HepG2 (cell line): ENCODE results near the gene ABHD15. TPM values are rescaled to one million over a fixed set of nuclear protein-coding genes. Genes with fewer than 3 reads are reported as not detected.

Source experiments
- KLF16 ChIP-seq, 2 experiments: sonication (generic) in 1 of 2; formaldehyde crosslinking in 1 of 2; IDR thresholded peaks; 2 replicates each; pipeline versions ENCODE4 v1.6.1 to v1.8.0; 2016 to 2023; ENCODE audit warnings: missing genetic modification reagents in 2 of 2, missing compliant biosample characterization in 1 of 2
- MXI1 ChIP-seq: IDR thresholded peaks from 3 replicates; pipeline ENCODE4 v1.6.1; 2012; ENCODE audit warnings: low read depth, low read length, inconsistent platforms, borderline replicate concordance
- NFE2 ChIP-seq: sonication (generic); formaldehyde crosslinking; IDR thresholded peaks from 2 replicates; pipeline ENCODE4 v1.4.0; 2020; ENCODE audit warnings: missing genetic modification reagents
- SRSF4 ChIP-seq: fragments of 200-400 bp; formaldehyde crosslinking; IDR thresholded peaks from one replicate; pipeline ENCODE4 v1.6.1; 2018; ENCODE audit warnings: mild to moderate bottlenecking, low read depth, low read length, moderate library complexity; ENCODE audit not compliant: poor library complexity, severe bottlenecking
- ZBTB20 ChIP-seq: sonication (generic); formaldehyde crosslinking; IDR thresholded peaks from 2 replicates; pipeline ENCODE4 v1.8.1; 2023; ENCODE audit warnings: missing genetic modification reagents, low read depth, mild to moderate bottlenecking, borderline replicate concordance
- ZEB1 ChIP-seq: IDR thresholded peaks from 2 replicates; pipeline ENCODE4 v1.6.1; 2012; ENCODE audit warnings: mild to moderate bottlenecking, low read depth, inconsistent platforms; ENCODE audit not compliant: insufficient replicate concordance
- ZNF30 ChIP-seq: sonication (generic); formaldehyde crosslinking; IDR thresholded peaks from 2 replicates; pipeline ENCODE4 v1.5.0; 2020; ENCODE audit warnings: mild to moderate bottlenecking, missing genetic modification reagents
- ZNF510 ChIP-seq: sonication (generic); formaldehyde crosslinking; IDR thresholded peaks from 2 replicates; pipeline ENCODE4 v1.4.0; 2020; ENCODE audit warnings: low read depth, mild to moderate bottlenecking, missing genetic modification reagents
- ZNF598 ChIP-seq: sonication (generic); formaldehyde crosslinking; IDR thresholded peaks from 2 replicates; pipeline ENCODE4 v1.5.1; 2020; ENCODE audit warnings: mild to moderate bottlenecking, missing genetic modification reagents, borderline replicate concordance
- polyA plus RNA-seq, 8 experiments: library from polyadenylated mRNA; depleted of rRNA in 3 of 8; stranded (reverse) in 7 of 8; unstranded in 1 of 8; fragments of >200 nt; fragmentation: Illumina TruSeq in 4 of 8; extraction: Trizol in 4 of 8; gene quantifications; 2 replicates each; pipeline versions ENCODE4 v1.2.1 to v1.2.3, GENCODE V29; 2011 to 2016; ENCODE audit warnings: low read depth in 4 of 8, missing spikeins in 1 of 8, mixed read lengths in 1 of 8; ENCODE audit not compliant: insufficient read depth in 1 of 8
- total RNA-seq, 5 experiments: library from RNA; depleted of rRNA; stranded (reverse); fragments of >200 nt; fragmentation: Illumina TruSeq; extraction: Trizol; gene quantifications; 2 replicates each; pipeline ENCODE4 v1.2.3, GENCODE V29; 2016; ENCODE audit warnings: low read depth in 1 of 5
- TF ChIP-seq, protein P1 (sequence below): sonication (generic); formaldehyde crosslinking; IDR thresholded peaks from 2 replicates; pipeline ENCODE4 v1.4.0; 2020; ENCODE audit warnings: mild to moderate bottlenecking, missing genetic modification reagents
- TF ChIP-seq, protein P2 (sequence below): sonication (generic); formaldehyde crosslinking; IDR thresholded peaks from 2 replicates; pipeline ENCODE4 v1.5.1; 2020; ENCODE audit warnings: mild to moderate bottlenecking, missing genetic modification reagents
- TF ChIP-seq, protein P3 (sequence below): conservative IDR thresholded peaks from 2 replicates; pipeline ENCODE4 v1.6.1; 2018; ENCODE audit warnings: missing genetic modification reagents
- TF ChIP-seq, protein P4 (sequence below): sonication (generic); formaldehyde crosslinking; IDR thresholded peaks from 2 replicates; pipeline ENCODE4 v1.9.0; 2021; ENCODE audit warnings: missing genetic modification reagents, mild to moderate bottlenecking, borderline replicate concordance

Gene ABHD15
- total and polyA plus RNA-seq, 2 of the 13 experiments (the other 11 are each of a cell fraction or from before 2014, with no cell fraction given): 2.4 to 7.7 TPM

DNA sequence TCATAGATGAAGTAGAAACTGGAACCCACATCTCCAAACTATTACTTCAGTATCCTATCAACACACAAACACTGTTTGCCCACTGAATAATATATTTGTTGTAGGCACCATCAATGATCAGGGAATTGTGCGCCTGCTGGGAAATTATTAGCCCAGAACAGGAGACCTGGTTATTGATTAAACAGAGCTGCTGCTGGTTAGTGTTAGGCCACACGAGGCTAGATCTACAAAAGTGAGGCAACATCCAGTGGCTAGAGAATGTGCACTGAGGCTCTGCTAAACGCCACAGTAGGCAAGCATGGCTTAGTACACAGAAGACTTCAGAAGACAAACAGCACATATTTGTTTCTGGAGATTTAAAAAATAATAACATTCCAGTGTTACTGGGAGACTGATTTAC lies 11.0 kb downstream of the ABHD15 start (continued):
- TF ChIP-seq, protein P1, sequence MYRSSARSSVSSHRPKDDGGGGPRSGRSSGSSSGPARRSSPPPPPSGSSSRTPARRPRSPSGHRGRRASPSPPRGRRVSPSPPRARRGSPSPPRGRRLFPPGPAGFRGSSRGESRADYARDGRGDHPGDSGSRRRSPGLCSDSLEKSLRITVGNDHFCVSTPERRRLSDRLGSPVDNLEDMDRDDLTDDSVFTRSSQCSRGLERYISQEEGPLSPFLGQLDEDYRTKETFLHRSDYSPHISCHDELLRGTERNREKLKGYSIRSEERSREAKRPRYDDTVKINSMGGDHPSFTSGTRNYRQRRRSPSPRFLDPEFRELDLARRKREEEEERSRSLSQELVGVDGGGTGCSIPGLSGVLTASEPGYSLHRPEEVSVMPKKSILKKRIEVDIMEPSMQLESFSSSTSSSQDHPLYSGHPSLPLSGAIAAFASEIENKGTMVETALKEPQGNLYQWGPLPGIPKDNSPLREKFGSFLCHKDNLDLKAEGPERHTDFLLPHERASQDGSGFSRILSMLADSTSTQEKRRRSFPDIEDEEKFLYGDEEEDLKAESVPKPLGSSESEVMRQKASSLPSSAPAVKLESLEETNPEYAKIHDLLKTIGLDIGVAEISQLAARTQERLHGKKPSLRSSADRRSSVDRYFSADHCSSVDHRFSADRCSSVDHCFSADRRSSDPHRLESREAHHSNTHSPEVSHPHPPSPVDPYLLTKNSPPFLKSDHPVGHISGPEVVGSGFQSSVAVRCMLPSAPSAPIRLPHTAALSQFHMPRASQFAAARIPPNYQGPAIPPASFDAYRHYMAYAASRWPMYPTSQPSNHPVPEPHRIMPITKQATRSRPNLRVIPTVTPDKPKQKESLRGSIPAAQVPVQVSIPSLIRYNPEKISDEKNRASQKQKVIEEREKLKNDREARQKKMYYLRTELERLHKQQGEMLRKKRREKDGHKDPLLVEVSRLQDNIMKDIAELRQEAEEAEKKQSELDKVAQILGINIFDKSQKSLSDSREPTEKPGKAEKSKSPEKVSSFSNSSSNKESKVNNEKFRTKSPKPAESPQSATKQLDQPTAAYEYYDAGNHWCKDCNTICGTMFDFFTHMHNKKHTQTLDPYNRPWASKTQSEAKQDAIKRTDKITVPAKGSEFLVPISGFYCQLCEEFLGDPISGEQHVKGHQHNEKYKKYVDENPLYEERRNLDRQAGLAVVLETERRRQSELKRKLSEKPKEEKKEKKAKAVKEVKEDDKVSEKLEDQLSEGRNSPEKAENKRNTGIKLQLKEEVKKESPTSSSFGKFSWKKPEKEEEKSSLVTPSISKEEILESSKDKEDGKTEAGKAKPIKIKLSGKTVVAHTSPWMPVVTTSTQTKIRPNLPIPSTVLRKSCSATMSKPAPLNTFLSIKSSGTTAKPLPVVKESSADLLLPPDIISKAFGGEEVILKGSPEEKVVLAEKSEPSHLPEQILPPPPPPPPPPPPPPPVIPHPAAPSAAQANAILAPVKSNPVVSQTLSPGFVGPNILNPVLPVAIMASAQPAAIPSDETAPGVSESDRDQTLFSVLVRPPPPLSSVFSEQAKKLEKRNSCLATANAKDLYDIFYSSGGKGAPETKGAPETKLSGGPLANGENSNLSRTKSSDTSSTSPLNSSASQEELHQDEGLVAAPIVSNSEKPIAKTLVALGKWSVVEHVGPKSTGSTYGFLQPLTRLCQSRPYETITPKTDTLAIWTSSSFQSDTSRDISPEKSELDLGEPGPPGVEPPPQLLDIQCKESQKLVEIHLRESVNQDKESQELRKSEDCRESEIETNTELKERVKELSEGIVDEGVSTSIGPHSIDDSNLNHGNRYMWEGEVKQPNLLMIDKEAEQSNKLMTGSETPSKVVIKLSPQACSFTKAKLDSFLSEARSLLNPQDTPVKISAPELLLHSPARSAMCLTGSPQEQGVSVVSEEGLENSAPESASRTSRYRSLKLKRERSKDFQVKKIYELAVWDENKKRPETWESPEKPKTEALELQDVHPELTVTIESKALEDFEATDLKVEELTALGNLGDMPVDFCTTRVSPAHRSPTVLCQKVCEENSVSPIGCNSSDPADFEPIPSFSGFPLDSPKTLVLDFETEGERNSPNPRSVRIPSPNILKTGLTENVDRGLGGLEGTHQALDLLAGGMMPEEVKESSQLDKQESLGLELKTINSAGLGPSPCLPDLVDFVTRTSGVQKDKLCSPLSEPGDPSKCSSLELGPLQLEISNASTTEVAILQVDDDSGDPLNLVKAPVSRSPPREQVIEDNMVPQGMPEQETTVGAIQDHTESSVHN: no peak
- TF ChIP-seq KLF16 (CRISPR knock-in tag; IDR thresholded peaks at IDR 0.05): peak in 1 of 2 experiments; percentile 18; a peak in 1 of 4 replicates
- TF ChIP-seq SRSF4: no peak
- peak; percentile 69; the same call in 1 of the 3 replicates for TF ChIP-seq MXI1
- TF ChIP-seq NFE2 (CRISPR knock-in tag): no peak
- TF ChIP-seq ZNF30 (CRISPR knock-in tag): no peak
- TF ChIP-seq ZNF510 (CRISPR knock-in tag): no peak
- no peak for TF ChIP-seq ZBTB20 (CRISPR knock-in tag)
- TF ChIP-seq, protein P2, sequence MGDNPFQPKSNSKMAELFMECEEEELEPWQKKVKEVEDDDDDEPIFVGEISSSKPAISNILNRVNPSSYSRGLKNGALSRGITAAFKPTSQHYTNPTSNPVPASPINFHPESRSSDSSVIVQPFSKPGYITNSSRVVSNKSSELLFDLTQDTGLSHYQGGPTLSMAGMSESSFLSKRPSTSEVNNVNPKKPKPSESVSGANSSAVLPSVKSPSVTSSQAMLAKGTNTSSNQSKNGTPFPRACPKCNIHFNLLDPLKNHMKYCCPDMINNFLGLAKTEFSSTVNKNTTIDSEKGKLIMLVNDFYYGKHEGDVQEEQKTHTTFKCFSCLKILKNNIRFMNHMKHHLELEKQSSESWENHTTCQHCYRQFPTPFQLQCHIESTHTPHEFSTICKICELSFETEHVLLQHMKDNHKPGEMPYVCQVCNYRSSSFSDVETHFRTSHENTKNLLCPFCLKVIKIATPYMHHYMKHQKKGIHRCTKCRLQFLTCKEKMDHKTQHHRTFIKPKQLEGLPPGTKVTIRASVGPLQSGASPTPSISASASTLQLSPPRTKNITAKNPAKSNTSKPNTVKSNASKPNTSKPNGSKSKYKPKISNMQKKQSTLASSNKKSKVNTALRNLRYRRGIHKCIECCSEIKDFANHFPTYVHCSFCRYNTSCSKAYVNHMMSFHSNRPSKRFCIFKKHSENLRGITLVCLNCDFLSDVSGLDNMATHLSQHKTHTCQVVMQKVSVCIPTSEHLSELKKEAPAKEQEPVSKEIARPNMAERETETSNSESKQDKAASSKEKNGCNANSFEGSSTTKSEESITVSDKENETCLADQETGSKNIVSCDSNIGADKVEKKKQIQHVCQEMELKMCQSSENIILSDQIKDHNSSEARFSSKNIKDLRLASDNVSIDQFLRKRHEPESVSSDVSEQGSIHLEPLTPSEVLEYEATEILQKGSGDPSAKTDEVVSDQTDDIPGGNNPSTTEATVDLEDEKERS (CRISPR knock-in tag): no peak
- no peak for TF ChIP-seq ZEB1
- TF ChIP-seq ZNF598 (CRISPR knock-in tag): no peak
- TF ChIP-seq, protein P3, sequence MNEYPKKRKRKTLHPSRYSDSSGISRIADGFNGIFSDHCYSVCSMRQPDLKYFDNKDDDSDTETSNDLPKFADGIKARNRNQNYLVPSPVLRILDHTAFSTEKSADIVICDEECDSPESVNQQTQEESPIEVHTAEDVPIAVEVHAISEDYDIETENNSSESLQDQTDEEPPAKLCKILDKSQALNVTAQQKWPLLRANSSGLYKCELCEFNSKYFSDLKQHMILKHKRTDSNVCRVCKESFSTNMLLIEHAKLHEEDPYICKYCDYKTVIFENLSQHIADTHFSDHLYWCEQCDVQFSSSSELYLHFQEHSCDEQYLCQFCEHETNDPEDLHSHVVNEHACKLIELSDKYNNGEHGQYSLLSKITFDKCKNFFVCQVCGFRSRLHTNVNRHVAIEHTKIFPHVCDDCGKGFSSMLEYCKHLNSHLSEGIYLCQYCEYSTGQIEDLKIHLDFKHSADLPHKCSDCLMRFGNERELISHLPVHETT (CRISPR knock-in tag): no peak
- TF ChIP-seq, protein P4, sequence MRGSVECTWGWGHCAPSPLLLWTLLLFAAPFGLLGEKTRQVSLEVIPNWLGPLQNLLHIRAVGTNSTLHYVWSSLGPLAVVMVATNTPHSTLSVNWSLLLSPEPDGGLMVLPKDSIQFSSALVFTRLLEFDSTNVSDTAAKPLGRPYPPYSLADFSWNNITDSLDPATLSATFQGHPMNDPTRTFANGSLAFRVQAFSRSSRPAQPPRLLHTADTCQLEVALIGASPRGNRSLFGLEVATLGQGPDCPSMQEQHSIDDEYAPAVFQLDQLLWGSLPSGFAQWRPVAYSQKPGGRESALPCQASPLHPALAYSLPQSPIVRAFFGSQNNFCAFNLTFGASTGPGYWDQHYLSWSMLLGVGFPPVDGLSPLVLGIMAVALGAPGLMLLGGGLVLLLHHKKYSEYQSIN (CRISPR knock-in tag): no peak
